NOMO-1 (cell line): ENCODE data around the gene LGALS1.
"Not testable (repeated sequence)": the region's sequence is repeated elsewhere in the genome, so short reads cannot be mapped to it uniquely, and the experiment has no call there.

Experiments
- DNase-seq, 2 experiments: peaks; one replicate each; lab custom pipeline; 2025; ENCODE audit not compliant: unreplicated experiment in 2 of 2; lab: John Stamatoyannopoulos, UW

The LGALS1 gene

DNA sequence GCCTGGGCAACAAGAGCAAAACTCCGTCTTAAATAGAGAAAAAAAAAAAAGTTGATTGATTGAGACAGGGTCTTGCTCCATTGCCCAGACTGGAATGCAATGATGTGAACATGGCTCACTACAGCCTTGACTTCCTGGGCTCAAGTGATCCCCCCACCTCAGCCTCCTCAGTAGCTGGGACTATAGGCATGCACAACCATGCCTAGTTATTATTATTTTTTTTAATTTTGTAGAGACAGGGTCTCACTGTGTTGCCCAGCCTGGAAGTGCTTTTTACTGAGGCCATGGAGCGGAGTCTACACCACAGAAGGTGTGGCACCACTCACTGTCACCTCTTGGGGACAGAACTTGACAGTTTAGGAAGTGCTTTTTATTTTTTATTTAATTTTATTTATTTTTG lies 39.2 kb downstream of the LGALS1 start:
- DNase-seq = no peak

- no peak for DNase-seq
Measured at GRCh38 chr22:37715760-37716159, 40.3 kb downstream of the LGALS1 start.

GRCh38 chr22:37716708-37717107 lies 41.3 kb downstream of the LGALS1 start:
- DNase-seq = no peak

- not testable (repeated sequence) for DNase-seq
Measured at GRCh38 chr22:37717235-37717634, 41.8 kb downstream of the LGALS1 start.

DNA sequence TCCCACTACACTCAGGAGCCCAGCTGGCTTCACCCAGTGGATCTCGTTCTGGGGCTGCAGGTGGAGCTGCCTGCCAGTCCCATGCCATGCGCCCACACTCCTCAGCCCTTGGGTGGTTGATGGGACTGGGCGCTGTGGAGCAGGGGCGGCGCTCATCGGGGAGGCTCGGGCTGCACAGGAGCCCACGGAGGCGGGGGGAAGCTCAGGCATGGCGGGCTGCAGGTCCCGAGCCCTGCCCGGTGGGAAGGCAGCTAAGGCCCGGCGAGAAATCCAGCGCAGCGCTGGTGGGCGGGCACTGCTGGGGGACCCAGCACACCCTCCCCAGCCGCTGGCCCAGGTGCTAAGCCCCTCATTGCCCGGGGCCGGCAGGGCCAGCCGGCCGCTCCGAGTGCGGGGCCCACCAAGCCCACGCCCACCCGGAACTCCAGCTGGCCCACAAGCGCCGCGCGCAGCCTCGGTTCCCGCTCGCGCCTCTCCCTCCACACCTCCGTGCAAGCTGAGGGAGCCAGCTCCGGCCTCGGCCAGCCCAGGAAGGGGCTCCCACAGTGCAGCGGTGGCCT lies 42.4 kb downstream of the LGALS1 start:
- DNase-seq = not testable (repeated sequence)

GRCh38 chr22:37725551-37726240 lies 50.3 kb downstream of the LGALS1 start:
- no peak for DNase-seq

GRCh38 chr22:37726241-37726887 lies 50.9 kb downstream of the LGALS1 start:
- no peak for DNase-seq

- DNase-seq = no peak
Measured at GRCh38 chr22:37728620-37729019, 53.2 kb downstream of the LGALS1 start.
